Lower leg skin (tissue), 3 donors: ENCODE measurements around the gene KLK2.

Experiments
- POLR2A ChIP-seq, 2 donors: fragments of 450-650 bp; IDR thresholded peaks; one replicate each; pipeline ENCODE4 v1.6.1; 2016 to 2017; ENCODE audit warnings: antibody characterized with exemption in 2 of 2, mild to moderate bottlenecking in 1 of 2, moderate library complexity in 1 of 2
- TF ChIP-seq, protein P1 (sequence below), 3 donors: fragments of 450-650 bp; IDR thresholded peaks; one replicate each; pipeline ENCODE4 v1.5.1; 2016; ENCODE audit warnings: antibody characterized with exemption in 3 of 3, mild to moderate bottlenecking in 3 of 3, moderate library complexity in 2 of 3

DNA sequence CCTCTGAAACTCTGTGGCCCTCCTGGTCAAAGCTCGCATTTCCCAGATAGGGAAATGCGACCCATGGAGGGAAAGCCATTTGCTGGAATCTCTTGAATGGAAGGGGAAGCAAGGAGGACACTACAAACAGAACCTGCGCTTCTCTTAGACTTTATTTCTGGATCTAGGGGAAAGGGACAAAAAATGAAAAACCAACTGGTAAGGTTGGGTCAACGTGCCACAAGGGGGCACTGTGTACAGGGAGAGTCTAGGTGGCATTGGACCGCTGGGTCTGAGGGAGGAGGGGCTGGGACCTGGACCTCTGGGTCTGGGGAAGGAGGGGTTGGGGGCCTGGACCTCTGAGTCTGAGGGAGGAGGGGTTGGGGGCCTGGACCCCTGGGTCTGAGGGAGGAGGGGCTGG is 33.0 kb downstream of the KLK2 start:
- no peak for TF ChIP-seq POLR2A (IDR thresholded peaks at IDR 0.05)
- TF ChIP-seq, protein P1, sequence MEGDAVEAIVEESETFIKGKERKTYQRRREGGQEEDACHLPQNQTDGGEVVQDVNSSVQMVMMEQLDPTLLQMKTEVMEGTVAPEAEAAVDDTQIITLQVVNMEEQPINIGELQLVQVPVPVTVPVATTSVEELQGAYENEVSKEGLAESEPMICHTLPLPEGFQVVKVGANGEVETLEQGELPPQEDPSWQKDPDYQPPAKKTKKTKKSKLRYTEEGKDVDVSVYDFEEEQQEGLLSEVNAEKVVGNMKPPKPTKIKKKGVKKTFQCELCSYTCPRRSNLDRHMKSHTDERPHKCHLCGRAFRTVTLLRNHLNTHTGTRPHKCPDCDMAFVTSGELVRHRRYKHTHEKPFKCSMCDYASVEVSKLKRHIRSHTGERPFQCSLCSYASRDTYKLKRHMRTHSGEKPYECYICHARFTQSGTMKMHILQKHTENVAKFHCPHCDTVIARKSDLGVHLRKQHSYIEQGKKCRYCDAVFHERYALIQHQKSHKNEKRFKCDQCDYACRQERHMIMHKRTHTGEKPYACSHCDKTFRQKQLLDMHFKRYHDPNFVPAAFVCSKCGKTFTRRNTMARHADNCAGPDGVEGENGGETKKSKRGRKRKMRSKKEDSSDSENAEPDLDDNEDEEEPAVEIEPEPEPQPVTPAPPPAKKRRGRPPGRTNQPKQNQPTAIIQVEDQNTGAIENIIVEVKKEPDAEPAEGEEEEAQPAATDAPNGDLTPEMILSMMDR (IDR thresholded peaks at IDR 0.05) = no peak
